ENCODE results near the gene GTF2IRD1.

DNA sequence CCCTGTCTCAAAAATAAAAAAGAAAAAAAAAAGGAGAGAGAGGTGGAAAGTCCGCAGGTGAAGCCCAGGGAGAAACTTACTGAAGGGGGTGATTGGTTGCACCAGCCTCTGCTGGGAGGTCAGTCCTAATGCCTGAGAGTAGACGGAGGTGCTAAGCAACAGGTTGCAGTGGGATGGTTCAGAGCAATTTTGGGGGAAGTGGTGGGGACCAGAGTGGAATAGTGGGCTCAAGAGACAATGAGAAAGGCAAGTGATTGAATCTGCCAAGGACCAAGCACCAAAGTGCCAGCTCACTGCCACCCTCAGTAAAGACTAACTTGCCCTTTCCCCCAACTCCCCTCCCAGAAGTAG is 113.6 kb downstream of the GTF2IRD1 start:
- TF ChIP-seq POLR2A (IDR thresholded peaks at IDR 0.05) = no peak
- TF ChIP-seq, protein P1, sequence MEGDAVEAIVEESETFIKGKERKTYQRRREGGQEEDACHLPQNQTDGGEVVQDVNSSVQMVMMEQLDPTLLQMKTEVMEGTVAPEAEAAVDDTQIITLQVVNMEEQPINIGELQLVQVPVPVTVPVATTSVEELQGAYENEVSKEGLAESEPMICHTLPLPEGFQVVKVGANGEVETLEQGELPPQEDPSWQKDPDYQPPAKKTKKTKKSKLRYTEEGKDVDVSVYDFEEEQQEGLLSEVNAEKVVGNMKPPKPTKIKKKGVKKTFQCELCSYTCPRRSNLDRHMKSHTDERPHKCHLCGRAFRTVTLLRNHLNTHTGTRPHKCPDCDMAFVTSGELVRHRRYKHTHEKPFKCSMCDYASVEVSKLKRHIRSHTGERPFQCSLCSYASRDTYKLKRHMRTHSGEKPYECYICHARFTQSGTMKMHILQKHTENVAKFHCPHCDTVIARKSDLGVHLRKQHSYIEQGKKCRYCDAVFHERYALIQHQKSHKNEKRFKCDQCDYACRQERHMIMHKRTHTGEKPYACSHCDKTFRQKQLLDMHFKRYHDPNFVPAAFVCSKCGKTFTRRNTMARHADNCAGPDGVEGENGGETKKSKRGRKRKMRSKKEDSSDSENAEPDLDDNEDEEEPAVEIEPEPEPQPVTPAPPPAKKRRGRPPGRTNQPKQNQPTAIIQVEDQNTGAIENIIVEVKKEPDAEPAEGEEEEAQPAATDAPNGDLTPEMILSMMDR (IDR thresholded peaks at IDR 0.05 in 4 of 5, conservative IDR thresholded peaks at IDR 0.05 in 1 of 5) = no peak

Measured in gastrocnemius medialis (tissue), 4 donors.